PC-3 (cell line): ENCODE measurements around the gene OGA.

Experiments used
- CTCF ChIP-seq: fragments of 300-600 bp; sonication (generic); conservative IDR thresholded peaks from 2 replicates; pipeline ENCODE4 v1.5.1; 2017; ENCODE audit warnings: antibody characterized with exemption, low read depth, mild to moderate bottlenecking, low read length
- EZH2 ChIP-seq: fragments of 300-600 bp; sonication (generic); IDR thresholded peaks from one replicate; pipeline ENCODE4 v1.6.1; 2017; ENCODE audit warnings: antibody characterized with exemption, mild to moderate bottlenecking, low read length; ENCODE audit not compliant: unreplicated experiment
- EZH2phosphoT487 ChIP-seq: fragments of 300-600 bp; sonication (generic); IDR thresholded peaks from 2 replicates; pipeline ENCODE4 v1.6.1; 2018; ENCODE audit warnings: mild to moderate bottlenecking, antibody characterized with exemption, low read length, borderline replicate concordance

- TF ChIP-seq CTCF (no peak), EZH2 (no peak), EZH2phosphoT487 (no peak)
Observed at GRCh38 chr10:101834341-101834740, 16.1 kb upstream of the OGA start.
